ENCODE measurements around the gene IL34.

The IL34 gene
- total RNA-seq = 0 to 0.58 (median 0.52) reads per million in 3 donors

GRCh38 chr16:70646260-70647241 lies at the start of gene IL34:
Gene IL34, plus strand, starts transcription at chr16:70646559. Its CDS starts 389 bp downstream, at chr16:70646948.
- Histone ChIP-seq H3K9me3 (ENCODE audit: control insufficient read depth, low read length) (no peaks in the 10 kb centered on the region), H3K27me3 (replicated peaks; ENCODE audit: control insufficient read depth, insufficient read depth, low read length, poor library complexity, severe bottlenecking) (no peaks in the 10 kb centered on the region), H3K4me1 (ENCODE audit: control insufficient read depth, insufficient read depth, low read length, poor library complexity, severe bottlenecking) (no peaks in the 10 kb centered on the region), H3K36me3 (ENCODE audit: control insufficient read depth, insufficient read depth, low read length) (no peaks in the 10 kb centered on the region), H3K27ac (ENCODE audit: insufficient read depth, low read length, poor library complexity, severe bottlenecking) (no peak within 1 kb of the TSS), H3K4me3 (ENCODE audit: insufficient read depth, low read depth, low read length, poor library complexity, severe bottlenecking) (no peak within 1 kb of the TSS)
- no peak for DNase-seq

- Histone ChIP-seq H3K27ac (ENCODE audit: insufficient read depth, low read length, poor library complexity, severe bottlenecking) (no peak overlapping the region), H3K27me3 (replicated peaks; ENCODE audit: control insufficient read depth, insufficient read depth, low read length, poor library complexity, severe bottlenecking) (no peaks in the 10 kb centered on the region), H3K9me3 (ENCODE audit: control insufficient read depth, low read length) (no peaks in the 10 kb centered on the region), H3K4me1 (ENCODE audit: control insufficient read depth, insufficient read depth, low read length, poor library complexity, severe bottlenecking) (no peaks in the 10 kb centered on the region), H3K36me3 (ENCODE audit: control insufficient read depth, insufficient read depth, low read length) (no peaks in the 10 kb centered on the region), H3K4me3 (ENCODE audit: insufficient read depth, low read depth, low read length, poor library complexity, severe bottlenecking) (no peak overlapping the region)
- no peak for DNase-seq
These were observed 49.1 kb upstream of the IL34 start for GRCh38 chr16:70597135-70597835.

- Histone ChIP-seq H3K4me3 (ENCODE audit: insufficient read depth, low read depth, low read length, poor library complexity, severe bottlenecking) (no peak overlapping the region), H3K27me3 (replicated peaks; ENCODE audit: control insufficient read depth, insufficient read depth, low read length, poor library complexity, severe bottlenecking) (no peaks in the 10 kb centered on the region), H3K27ac (ENCODE audit: insufficient read depth, low read length, poor library complexity, severe bottlenecking) (no peak overlapping the region), H3K9me3 (ENCODE audit: control insufficient read depth, low read length) (no peaks in the 10 kb centered on the region), H3K4me1 (ENCODE audit: control insufficient read depth, insufficient read depth, low read length, poor library complexity, severe bottlenecking) (no peaks in the 10 kb centered on the region), H3K36me3 (ENCODE audit: control insufficient read depth, insufficient read depth, low read length) (no peaks in the 10 kb centered on the region)
- no peak for DNase-seq
These were observed 47.3 kb upstream of the IL34 start for GRCh38 chr16:70598937-70599503.

GRCh38 chr16:70600730-70601129 lies 45.6 kb upstream of the IL34 start:
- Histone ChIP-seq H3K36me3 (ENCODE audit: control insufficient read depth, insufficient read depth, low read length) (no peaks in the 10 kb centered on the region), H3K9me3 (ENCODE audit: control insufficient read depth, low read length) (no peaks in the 10 kb centered on the region), H3K4me1 (ENCODE audit: control insufficient read depth, insufficient read depth, low read length, poor library complexity, severe bottlenecking) (no peaks in the 10 kb centered on the region), H3K27me3 (replicated peaks; ENCODE audit: control insufficient read depth, insufficient read depth, low read length, poor library complexity, severe bottlenecking) (no peaks in the 10 kb centered on the region), H3K27ac (ENCODE audit: insufficient read depth, low read length, poor library complexity, severe bottlenecking) (no peak overlapping the region), H3K4me3 (ENCODE audit: insufficient read depth, low read depth, low read length, poor library complexity, severe bottlenecking) (no peak overlapping the region)
- no peak for DNase-seq

GRCh38 chr16:70601576-70602575 lies 44.5 kb upstream of the IL34 start:
- no peaks in the 10 kb centered on the region for H3K36me3 ChIP-seq (ENCODE audit: control insufficient read depth, insufficient read depth, low read length)
- no peaks in the 10 kb centered on the region for H3K4me1 ChIP-seq (ENCODE audit: control insufficient read depth, insufficient read depth, low read length, poor library complexity, severe bottlenecking)
- no peak overlapping the region for H3K4me3 ChIP-seq (ENCODE audit: insufficient read depth, low read depth, low read length, poor library complexity, severe bottlenecking)
- no peaks in the 10 kb centered on the region for H3K27me3 ChIP-seq (replicated peaks; ENCODE audit: control insufficient read depth, insufficient read depth, low read length, poor library complexity, severe bottlenecking)
- no peak overlapping the region for H3K27ac ChIP-seq (ENCODE audit: insufficient read depth, low read length, poor library complexity, severe bottlenecking)
- DNase-seq = no peak
- no peaks in the 10 kb centered on the region for H3K9me3 ChIP-seq (ENCODE audit: control insufficient read depth, low read length)

- H3K27ac ChIP-seq (ENCODE audit: insufficient read depth, low read length, poor library complexity, severe bottlenecking) = no peak overlapping the region
- no peaks in the 10 kb centered on the region for H3K9me3 ChIP-seq (ENCODE audit: control insufficient read depth, low read length)
- H3K4me3 ChIP-seq (ENCODE audit: insufficient read depth, low read depth, low read length, poor library complexity, severe bottlenecking) = no peak overlapping the region
- H3K27me3 ChIP-seq (replicated peaks; ENCODE audit: control insufficient read depth, insufficient read depth, low read length, poor library complexity, severe bottlenecking) = no peaks in the 10 kb centered on the region
- H3K36me3 ChIP-seq (ENCODE audit: control insufficient read depth, insufficient read depth, low read length) = no peaks in the 10 kb centered on the region
- H3K4me1 ChIP-seq (ENCODE audit: control insufficient read depth, insufficient read depth, low read length, poor library complexity, severe bottlenecking) = no peaks in the 10 kb centered on the region
- DNase-seq = no peak
These were observed 43.5 kb upstream of the IL34 start for GRCh38 chr16:70602831-70603230.

GRCh38 chr16:70604407-70605282 lies 41.7 kb upstream of the IL34 start:
- H3K27ac ChIP-seq (ENCODE audit: insufficient read depth, low read length, poor library complexity, severe bottlenecking) = no peak overlapping the region
- H3K9me3 ChIP-seq (ENCODE audit: control insufficient read depth, low read length) = no peaks in the 10 kb centered on the region
- no peak for DNase-seq
- H3K36me3 ChIP-seq (ENCODE audit: control insufficient read depth, insufficient read depth, low read length) = no peaks in the 10 kb centered on the region
- H3K4me3 ChIP-seq (ENCODE audit: insufficient read depth, low read depth, low read length, poor library complexity, severe bottlenecking) = no peak overlapping the region
- no peaks in the 10 kb centered on the region for H3K27me3 ChIP-seq (replicated peaks; ENCODE audit: control insufficient read depth, insufficient read depth, low read length, poor library complexity, severe bottlenecking)
- H3K4me1 ChIP-seq (ENCODE audit: control insufficient read depth, insufficient read depth, low read length, poor library complexity, severe bottlenecking) = no peaks in the 10 kb centered on the region

DNA sequence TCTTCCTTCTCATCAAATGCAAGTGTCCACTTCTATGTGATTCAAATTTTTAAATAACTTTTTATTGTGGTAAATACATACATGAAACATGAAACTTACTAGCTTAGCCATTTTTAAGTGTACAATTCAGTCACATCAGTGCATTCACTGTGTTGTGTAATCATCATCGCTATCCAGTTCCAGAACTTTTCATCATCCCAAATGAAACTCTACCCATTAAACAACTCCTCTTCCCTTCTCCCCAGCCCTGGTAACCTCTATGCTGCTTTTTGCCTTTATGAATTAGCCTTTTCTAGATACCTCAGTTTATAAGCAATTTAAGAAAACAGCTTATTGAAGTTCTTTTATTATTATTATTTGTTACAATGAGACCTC lies 41.1 kb upstream of the IL34 start:
- DNase-seq = no peak
- Histone ChIP-seq H3K27ac (ENCODE audit: insufficient read depth, low read length, poor library complexity, severe bottlenecking) (no peak overlapping the region), H3K4me1 (ENCODE audit: control insufficient read depth, insufficient read depth, low read length, poor library complexity, severe bottlenecking) (no peaks in the 10 kb centered on the region), H3K9me3 (ENCODE audit: control insufficient read depth, low read length) (no peaks in the 10 kb centered on the region), H3K27me3 (replicated peaks; ENCODE audit: control insufficient read depth, insufficient read depth, low read length, poor library complexity, severe bottlenecking) (no peaks in the 10 kb centered on the region), H3K36me3 (ENCODE audit: control insufficient read depth, insufficient read depth, low read length) (no peaks in the 10 kb centered on the region), H3K4me3 (ENCODE audit: insufficient read depth, low read depth, low read length, poor library complexity, severe bottlenecking) (no peak overlapping the region)
